Uterus (tissue), 2 donors: Measurements from ENCODE around the gene PGM1.

Experiments used
- CTCF ChIP-seq, 4 experiments: fragments of 200-600 bp in 2 of 4; fragments of 450-650 bp in 2 of 4; sonication (generic) in 2 of 4; IDR thresholded peaks; one replicate each; pipeline ENCODE4 v1.5.1; 2016 to 2019; ENCODE audit warnings: antibody characterized with exemption in 4 of 4, mild to moderate bottlenecking in 2 of 4, moderate library complexity in 1 of 4
- POLR2A ChIP-seq, 2 donors: fragments of 450-650 bp; IDR thresholded peaks; one replicate each; pipeline ENCODE4 v1.6.1; 2016; ENCODE audit warnings: antibody characterized with exemption in 2 of 2, mild to moderate bottlenecking in 1 of 2, moderate library complexity in 1 of 2

- TF ChIP-seq POLR2A (IDR thresholded peaks at IDR 0.05): no peak
- TF ChIP-seq CTCF (IDR thresholded peaks at IDR 0.05): no peak
These were observed 77.0 kb downstream of the PGM1 start for GRCh38 chr1:63670164-63670563.
